ENCODE measurements around the gene SNX33. TPM values are rescaled to one million over a fixed set of nuclear protein-coding genes. Genes with fewer than 3 reads are reported as not detected.
"Not testable (repeated sequence)": the region's sequence is repeated elsewhere in the genome, so short reads cannot be mapped to it uniquely, and the experiment has no call there.

The SNX33 gene
- total RNA-seq, 4 donors from 2014 or later: 32.1 to 59.7 (median 49.5) TPM

DNA sequence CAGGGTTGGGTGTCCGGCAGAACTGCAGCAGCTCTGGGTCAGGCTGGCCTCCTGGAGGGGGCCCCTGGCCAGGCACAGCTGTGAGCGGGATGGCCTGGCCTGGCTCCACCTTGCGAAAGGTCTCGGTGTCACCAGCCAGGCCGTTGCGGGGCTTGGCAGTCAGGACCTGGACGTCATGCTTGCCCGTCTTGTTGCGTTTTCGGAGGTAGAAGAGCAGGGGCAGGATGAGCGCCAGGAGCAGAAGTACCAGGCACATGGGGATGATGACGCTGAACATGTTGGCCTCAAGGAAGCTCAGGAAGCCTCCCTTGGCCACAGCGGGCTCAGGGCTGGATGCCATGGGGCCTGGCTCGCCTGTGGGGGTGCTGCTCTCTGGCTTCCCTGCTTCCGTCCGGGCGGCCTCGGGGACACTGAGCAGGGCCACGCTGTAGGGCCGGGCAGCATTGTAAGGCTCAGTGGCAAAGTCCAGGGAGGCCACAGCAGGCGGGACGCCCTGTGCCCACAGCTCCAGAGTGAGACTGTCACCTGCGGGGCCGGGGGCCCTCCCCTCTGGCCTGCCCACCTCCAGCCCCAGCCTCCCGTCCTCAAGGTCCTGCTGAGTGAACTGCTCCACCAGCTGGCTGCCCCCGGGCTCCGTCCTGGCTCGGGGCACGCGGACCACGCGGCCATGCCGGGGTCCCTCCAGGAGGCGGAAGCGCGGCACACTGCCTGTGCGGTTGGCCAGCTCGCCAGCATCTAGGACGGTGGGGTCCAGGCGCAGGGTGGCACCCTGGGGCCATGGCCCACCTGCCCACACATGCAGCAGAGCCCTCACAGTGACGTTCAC is 28.1 kb downstream of the SNX33 start:
- TF ChIP-seq POLR2AphosphoS5 (IDR thresholded peaks at IDR 0.05) (no peak), POLR2A (IDR thresholded peaks at IDR 0.05) (no peak), EP300 (IDR thresholded peaks at IDR 0.05) (no peak)
- TF ChIP-seq, protein P1, sequence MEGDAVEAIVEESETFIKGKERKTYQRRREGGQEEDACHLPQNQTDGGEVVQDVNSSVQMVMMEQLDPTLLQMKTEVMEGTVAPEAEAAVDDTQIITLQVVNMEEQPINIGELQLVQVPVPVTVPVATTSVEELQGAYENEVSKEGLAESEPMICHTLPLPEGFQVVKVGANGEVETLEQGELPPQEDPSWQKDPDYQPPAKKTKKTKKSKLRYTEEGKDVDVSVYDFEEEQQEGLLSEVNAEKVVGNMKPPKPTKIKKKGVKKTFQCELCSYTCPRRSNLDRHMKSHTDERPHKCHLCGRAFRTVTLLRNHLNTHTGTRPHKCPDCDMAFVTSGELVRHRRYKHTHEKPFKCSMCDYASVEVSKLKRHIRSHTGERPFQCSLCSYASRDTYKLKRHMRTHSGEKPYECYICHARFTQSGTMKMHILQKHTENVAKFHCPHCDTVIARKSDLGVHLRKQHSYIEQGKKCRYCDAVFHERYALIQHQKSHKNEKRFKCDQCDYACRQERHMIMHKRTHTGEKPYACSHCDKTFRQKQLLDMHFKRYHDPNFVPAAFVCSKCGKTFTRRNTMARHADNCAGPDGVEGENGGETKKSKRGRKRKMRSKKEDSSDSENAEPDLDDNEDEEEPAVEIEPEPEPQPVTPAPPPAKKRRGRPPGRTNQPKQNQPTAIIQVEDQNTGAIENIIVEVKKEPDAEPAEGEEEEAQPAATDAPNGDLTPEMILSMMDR (IDR thresholded peaks at IDR 0.05): no peak
- peaks cover 26% of the 10 kb centered on the region for H3K4me1 ChIP-seq
- H3K4me3 ChIP-seq: no peak overlapping the region
- no peak for DNase-seq (ENCODE audit: low spot score in 2 of 2)
- peaks cover 9% of the 10 kb centered on the region for H3K36me3 ChIP-seq
- WGBS: 89% methylated on average over 10 of the region's 41 CpGs
- no peaks in the 10 kb centered on the region for H3K9me3 ChIP-seq
- H3K27ac ChIP-seq: no peak overlapping the region
- H3K27me3 ChIP-seq: no peaks in the 10 kb centered on the region

DNA sequence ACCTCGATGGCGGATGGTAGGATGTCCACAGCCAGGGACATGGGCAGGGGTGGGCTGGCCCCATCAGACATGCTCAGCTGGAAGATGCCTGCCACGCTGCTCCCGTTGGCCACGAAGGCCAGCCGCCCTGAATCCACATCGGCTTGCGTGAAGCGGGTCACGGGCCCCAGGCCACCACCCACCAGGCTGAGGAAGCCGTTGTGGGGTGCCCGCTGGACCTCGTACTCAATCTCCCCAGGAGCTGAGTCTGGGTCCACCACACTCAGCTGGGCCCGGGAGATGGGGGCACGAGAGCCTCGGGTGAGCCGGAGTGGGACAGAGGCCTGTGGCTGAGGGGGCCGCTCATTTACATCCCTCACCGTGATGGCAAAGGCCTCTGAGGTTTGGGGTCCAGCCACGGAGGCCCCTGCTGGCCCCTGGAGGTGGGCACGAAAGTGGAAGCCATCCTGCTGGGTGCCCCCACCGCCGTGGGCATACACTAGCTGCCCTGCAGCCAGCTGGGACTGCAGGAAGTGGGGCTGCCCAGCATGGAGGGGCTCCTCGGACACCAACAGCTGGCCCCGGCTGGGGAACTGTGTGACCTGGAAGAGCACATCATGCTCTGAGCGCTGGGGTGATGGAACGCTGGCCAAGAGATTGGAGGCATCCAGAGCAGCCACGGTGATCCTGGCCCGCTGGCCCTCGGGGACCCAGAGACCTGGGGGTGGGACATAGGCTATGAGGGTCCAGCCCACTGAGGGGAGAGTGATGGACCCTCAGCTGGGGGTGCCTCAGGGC is 29.2 kb downstream of the SNX33 start:
- WGBS: 85% methylated on average over 5 of the region's 30 CpGs
- TF ChIP-seq, protein P1 (IDR thresholded peaks at IDR 0.05): no peak
- no peak overlapping the region for H3K27ac ChIP-seq
- H3K27me3 ChIP-seq: no peaks in the 10 kb centered on the region
- H3K36me3 ChIP-seq: peaks cover 9% of the 10 kb centered on the region
- no peak overlapping the region for H3K4me3 ChIP-seq
- peaks cover 25% of the 10 kb centered on the region for H3K4me1 ChIP-seq
- no peak for DNase-seq (ENCODE audit: low spot score in 2 of 2)
- no peaks in the 10 kb centered on the region for H3K9me3 ChIP-seq

DNA sequence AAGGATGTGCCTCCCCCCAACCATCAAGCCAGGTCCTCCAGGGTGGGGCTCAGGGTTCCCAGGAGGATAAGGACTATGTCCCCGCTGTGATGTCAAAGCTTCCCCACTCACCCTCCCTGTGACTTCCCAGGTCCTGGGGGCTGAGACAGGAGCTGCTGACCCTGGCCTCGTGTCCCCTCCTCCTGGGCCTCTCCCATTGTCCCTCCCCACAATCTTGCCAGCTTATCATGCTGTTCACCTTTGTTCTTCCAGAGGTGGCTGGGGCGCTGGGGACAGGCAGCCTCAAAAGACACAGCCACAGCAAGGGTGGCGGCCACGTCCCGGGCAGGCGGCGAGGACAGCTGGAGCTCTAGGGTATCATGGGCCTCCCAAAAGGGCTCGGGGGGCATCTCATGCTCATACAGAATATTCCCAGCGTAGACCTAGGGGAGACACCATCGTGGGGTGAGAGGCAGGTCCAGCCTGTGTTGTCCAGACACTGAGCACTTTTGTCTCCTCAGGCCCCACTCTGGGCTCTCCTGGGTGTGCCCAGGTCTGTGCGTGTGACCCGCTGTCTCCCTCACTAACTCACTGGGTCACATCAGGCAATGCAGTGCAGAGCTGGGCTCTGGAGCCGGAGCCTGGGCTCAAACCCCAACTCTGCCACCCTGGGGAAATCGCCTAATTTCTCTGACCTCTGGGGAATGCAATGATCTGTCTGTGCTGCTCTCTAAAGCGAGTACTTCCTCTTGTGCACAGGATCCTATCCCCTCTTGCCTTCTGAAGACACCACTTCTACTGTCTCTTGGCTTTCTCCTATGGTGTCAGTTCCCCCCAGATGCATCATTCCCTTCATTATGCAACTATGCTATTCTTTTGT is 30.0 kb downstream of the SNX33 start:
- Histone ChIP-seq H3K9me3 (no peaks in the 10 kb centered on the region), H3K27ac (no peak overlapping the region), H3K36me3 (peaks cover 9% of the 10 kb centered on the region), H3K4me3 (no peak overlapping the region), H3K27me3 (no peaks in the 10 kb centered on the region), H3K4me1 (peaks cover 17% of the 10 kb centered on the region)
- no peak for DNase-seq (ENCODE audit: low spot score in 2 of 2)
- TF ChIP-seq, protein P1 (IDR thresholded peaks at IDR 0.05): no peak
- no peak for TF ChIP-seq EP300 (IDR thresholded peaks at IDR 0.05)
- no peak for TF ChIP-seq POLR2A (IDR thresholded peaks at IDR 0.05)
- no peak for TF ChIP-seq POLR2AphosphoS5 (IDR thresholded peaks at IDR 0.05)
- 90% methylated on average over 13 of the region's 16 CpGs for WGBS

DNA sequence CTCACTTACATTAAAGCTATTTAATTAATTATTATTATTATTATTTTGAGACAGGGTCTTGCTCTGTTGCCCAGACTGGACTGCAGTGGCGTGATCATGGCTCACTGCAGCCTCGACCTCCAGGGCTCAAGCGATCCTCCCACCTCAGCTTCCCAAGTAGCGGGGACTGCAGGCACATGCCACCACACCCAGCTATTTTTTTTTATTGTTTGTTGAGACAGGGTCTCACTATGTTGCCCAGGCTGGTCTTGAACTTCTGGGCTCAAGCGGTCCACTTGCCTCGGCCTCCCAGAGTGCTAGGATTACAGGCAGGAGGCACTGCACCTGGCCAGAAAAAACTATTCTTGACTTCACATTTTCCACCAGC is 30.6 kb downstream of the SNX33 start:
- WGBS: 94% methylated on average over 6 of the region's 6 CpGs

DNA sequence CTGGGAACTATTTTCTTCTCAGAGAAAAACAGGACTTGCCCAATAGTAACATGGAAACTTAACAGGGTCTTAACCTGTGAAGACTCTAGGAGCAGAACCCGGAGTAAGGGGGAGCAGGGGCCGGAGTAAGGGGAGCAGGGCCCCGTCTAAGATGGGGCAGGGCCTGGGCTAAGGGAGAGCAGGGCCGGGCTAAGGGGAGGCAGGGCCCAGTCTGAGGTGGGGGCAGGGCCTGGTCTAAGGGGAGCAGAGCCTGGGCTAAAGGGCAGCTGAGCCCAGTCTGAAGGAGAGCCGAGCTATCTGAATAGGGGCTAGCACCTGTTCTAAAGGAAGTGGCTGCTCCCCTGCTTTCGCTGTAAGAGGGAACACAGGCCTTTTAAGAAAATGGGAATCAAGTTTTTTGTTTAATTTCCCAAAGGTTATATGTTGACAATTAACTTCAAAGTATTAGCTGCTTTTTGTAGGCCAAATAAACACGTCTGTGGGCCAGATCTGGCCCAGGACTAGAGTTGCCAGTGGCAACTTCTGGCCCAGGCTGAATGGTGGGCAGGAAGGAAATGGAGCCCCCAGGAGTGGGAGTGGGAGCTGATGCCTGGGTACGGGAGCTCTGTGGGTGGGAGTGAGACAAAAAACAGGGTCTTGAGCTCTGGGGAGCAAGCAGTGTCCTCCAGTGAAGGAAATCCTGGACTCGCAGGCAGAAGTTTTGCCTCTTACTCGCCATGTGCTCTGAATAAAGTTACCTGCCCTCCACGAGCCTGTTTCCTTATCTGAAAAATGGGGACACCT is 32.5 kb downstream of the SNX33 start:
- no peak overlapping the region for H3K27ac ChIP-seq
- peaks cover 13% of the 10 kb centered on the region for H3K4me1 ChIP-seq
- H3K36me3 ChIP-seq: peaks cover 9% of the 10 kb centered on the region
- H3K4me3 ChIP-seq: no peak overlapping the region
- no peak for DNase-seq (ENCODE audit: low spot score in 2 of 2)
- no peaks in the 10 kb centered on the region for H3K9me3 ChIP-seq
- 82% methylated on average over 11 of the region's 11 CpGs for WGBS
- TF ChIP-seq, protein P1 (IDR thresholded peaks at IDR 0.05): no peak
- no peak for TF ChIP-seq POLR2AphosphoS5 (IDR thresholded peaks at IDR 0.05)
- TF ChIP-seq POLR2A (IDR thresholded peaks at IDR 0.05): no peak
- TF ChIP-seq EP300 (IDR thresholded peaks at IDR 0.05): no peak
- no peaks in the 10 kb centered on the region for H3K27me3 ChIP-seq

More for the DNA sequence above, 30.6 kb downstream of the SNX33 start:
- not testable (repeated sequence) for H3K4me3 ChIP-seq; H3K27ac ChIP-seq; H3K9me3 ChIP-seq; H3K36me3 ChIP-seq; DNase-seq (ENCODE audit: low spot score in 2 of 2); H3K27me3 ChIP-seq
- H3K4me1 ChIP-seq: peaks cover 13% of the 10 kb centered on the region
